SKM-1 treated with dmso at 0.1 percent for 144 hours (cell line): ENCODE measurements around the gene CD80.

Experiments used
- DNase-seq: peaks from one replicate; lab custom pipeline; 2025; ENCODE audit not compliant: unreplicated experiment; lab: John Stamatoyannopoulos, UW

CD80 gene

DNA sequence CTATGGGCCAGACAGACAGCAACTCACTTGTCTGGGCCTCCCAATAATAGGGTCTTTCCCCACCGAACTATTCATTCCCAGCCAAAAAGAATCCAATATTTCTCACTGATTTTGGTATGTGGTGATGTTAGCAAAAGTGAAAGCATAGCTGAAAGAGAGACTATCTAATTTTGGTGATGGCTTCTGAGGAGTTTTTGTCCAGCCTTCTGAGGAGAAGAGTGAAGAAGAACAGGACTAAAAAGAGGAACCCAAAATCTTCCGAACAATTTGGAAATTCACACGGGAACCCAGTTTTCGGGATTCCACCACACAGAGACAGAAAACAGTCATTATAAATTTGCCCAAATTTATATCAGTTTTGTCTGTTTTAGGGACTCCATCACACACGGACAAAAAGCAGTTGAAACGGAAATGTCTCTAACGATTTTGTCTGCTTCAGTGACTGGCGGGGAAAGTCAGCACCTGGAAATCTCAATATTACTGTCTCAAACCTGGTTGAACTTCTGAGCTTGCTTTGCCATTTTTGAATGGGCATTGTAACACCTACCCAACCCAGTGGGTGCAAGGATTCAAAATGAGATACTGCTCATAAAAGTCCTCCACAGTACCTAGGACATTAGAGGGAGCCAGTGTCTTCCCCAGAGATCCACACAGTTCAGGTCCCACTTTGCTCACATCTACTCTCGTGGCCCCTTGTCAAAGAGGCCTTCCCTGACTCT is 9.1 kb downstream of the CD80 start:
- no peak for DNase-seq

DNA sequence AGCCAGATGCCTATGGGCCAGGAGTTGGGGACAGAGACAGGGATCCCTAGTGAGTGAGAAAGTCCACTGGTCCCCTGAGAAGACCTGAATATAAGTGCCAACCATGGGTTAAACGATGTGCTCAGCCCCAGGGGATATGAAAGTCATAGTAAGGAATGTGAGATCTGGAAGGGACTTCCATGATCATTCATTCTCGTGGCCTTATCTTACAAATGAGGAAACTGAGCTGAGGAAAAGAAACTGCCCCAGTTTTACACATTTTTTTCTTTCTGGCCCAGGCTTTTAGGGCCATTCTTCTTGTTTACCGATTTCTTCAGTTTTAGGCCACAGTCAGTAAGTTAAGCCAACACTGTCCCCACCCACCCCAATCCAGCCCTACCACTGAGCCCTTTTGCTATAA is 11.1 kb downstream of the CD80 start:
- DNase-seq: no peak

DNA sequence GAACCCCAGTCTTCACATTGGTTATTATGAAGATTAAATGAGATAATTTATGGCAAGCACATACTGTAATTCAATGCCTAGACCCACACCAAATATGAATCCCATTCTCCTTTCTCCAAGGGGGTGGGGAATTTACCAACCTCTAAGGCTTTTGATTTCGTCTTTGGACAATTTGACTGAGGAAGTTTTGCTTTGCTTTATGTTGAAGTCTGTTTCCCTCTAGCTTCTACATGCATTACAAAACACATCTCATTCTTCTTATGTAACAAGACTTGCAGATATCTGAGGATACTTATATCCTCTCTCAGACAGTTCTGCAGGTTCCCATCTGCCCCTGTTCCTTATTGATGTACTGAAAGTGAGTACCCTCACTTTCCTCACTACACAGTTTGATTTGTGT is 12.2 kb downstream of the CD80 start:
- no peak for DNase-seq

DNA sequence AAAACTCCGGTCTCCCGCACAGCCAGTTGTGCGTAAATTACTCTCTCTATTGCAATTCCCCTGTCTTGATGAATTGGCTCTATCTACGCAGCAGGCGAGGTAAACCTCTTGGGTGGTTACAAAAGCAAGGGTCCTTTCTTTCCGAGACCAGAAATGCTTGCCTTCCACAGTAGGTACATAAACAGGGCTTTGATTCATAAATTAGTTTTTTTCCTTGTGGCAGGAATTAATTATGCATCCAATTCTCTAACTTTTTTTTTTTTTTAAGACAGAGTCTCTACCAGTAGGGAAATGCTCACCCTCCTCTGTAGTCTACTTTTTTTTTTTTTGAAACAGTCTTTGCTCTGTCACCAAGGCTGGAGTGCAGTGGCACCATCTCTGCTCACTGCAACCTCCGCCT is 16.3 kb downstream of the CD80 start:
- no peak for DNase-seq

GRCh38 chr3:119542168-119542767 is 17.1 kb downstream of the CD80 start:
- DNase-seq: no peak

DNA sequence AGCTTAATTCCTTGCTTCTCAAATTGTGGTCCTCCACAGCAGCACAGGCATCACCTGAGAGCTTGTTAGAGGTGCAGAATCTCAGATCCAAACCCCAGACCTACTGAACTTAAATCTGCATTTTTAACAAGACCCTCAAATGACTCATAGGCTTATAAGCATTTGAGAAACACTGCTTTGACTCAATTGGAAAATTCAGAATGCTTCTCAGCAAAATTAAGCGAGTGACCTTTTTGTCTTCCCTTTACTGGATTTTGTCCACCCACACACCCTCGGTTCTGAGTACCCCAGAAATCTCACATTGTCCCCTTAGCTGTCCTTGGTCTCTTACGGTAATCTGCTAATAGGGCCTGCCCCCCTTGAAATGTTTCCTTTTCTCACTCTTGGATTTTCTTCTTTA is 17.9 kb downstream of the CD80 start:
- DNase-seq: no peak

- DNase-seq: no peak
Measured at GRCh38 chr3:119538772-119539171, 20.6 kb downstream of the CD80 start.

GRCh38 chr3:119536757-119537156 is 22.7 kb downstream of the CD80 start:
- no peak for DNase-seq

DNA sequence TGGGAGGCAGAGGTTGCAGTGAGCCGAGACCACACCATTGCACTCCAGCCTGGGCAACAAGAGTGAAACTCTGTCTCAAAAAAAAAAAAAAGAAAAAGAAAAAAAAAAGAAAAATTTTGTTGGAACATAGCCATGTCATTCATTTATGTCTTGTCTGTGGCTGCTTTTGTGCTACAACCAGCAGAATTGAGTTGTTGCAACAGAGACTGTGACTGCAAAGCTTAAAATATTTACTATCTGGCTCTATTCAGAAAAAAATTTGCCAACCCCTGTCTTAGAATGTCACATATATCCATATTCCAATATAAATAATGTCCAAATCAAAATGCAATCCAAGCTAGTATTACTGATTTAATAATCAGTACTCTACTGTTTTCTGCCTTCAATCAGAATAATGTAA is 25.1 kb downstream of the CD80 start:
- no peak for DNase-seq

- DNase-seq: no peak
Measured at GRCh38 chr3:119531151-119531550, 28.3 kb downstream of the CD80 start.

- DNase-seq: no peak
Measured at GRCh38 chr3:119530456-119530855, 29.0 kb downstream of the CD80 start.

GRCh38 chr3:119529883-119530282 is 29.5 kb downstream of the CD80 start:
- no peak for DNase-seq

GRCh38 chr3:119527714-119528113 is 31.7 kb downstream of the CD80 start:
- DNase-seq: no peak

GRCh38 chr3:119524931-119525662 is 34.3 kb downstream of the CD80 start:
- DNase-seq: no peak

DNA sequence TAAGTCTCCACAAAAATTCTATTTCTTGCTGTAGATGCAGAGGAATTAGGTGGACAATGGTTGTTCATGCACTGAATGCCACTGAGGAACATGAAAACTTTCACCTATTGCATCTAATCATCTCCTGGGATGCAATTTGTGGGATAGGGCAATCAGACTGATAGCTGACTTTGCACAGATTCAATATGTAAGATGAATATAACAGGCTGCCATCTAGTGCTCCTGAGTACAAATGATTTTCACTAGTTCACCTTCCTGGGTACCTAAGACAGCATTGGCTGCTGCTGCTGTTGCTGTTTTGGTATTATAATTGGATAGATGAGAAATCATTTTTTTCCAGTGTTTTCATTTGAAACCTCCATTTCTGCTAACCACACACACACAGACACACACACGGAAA is 41.4 kb downstream of the CD80 start:
- DNase-seq: no peak

DNA sequence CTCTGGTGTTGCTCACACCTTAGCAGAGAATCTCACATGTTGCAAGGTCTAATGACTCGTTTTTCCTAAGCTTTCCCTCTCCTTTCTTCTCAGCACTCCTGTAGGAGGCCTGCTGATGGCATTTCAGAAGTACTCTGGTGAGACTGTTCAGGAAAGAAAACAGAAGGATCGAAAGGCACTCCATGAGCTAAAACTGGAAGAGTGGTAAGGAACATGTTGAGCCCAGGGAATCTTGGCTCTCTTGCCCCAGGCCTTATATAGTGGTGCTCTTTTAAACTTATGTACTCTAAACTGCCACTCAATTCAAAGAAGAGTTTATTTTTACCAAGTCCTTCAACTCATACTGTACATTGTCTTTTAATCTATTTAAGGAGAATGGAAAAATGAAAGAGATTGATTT is 42.3 kb downstream of the CD80 start:
- no peak for DNase-seq

GRCh38 chr3:119514637-119515036 is 44.8 kb downstream of the CD80 start:
- DNase-seq: no peak

DNA sequence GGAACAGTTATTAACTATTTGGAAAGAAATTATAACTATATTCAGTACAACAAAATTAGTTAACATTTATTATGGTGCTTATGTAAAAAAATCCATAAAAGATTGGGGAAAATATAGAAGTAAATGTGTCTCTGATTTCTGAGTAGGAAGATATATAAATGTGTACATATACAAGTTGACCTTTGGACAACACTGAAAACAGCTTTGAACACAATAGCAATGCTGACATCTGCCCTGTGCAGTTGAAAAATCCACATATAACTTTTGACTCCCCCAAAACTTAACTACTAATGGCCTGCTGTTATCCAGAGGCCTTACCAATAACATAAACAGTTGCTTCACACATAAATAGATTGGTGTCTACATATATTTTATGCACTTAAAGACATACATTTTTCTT is 48.7 kb downstream of the CD80 start:
- DNase-seq: no peak

GRCh38 chr3:119508172-119508845 is 51.1 kb downstream of the CD80 start:
- DNase-seq: no peak

DNA sequence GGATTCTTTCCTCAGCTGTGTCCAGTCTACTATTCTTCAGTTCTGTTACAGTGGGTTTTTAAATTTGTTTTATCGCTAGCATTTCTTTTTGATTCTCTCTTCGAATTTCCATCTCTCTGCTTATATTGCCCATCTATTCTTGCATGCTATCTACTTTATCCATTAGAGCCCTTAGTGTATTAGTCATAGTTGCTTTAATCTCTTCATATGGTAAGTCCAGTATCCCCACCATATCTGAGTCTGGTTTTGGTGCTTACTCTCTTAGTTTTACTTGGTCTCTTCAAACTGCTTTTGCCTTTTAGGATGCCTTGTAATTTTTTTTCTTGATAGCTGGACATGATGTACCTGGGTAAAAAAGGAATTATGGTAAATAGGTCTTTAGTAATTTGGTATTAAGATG is 52.0 kb downstream of the CD80 start:
- DNase-seq: no peak

DNA sequence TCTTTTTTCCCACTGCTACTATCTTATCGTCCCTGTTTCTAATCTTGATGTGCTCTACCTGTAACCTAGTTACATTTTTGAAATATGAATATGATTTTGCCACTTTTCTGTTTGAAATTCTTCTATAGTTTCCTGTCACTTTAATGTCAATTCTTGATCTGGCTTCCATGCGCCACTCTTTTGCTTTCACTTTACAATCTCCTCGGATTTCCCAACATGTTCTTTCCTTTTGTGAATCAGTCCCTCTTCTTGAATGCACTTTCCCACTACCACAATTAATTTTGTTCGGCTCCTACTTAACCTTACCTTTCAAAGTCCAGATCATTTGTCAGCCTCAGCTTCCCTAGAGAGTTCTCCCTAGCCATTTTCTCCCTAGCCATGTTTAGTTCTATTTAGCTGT is 52.8 kb downstream of the CD80 start:
- no peak for DNase-seq

GRCh38 chr3:119500901-119501300 is 58.5 kb downstream of the CD80 start:
- no peak for DNase-seq
